ENCODE results near the gene SOX9. TPM values are rescaled to one million over a fixed set of nuclear protein-coding genes. Genes with fewer than 3 reads are reported as not detected.
A peak's percentile ranks its signal among the peaks of the same experiment; 100 is the strongest.

The SOX9 gene
- total RNA-seq, 3 donors from 2014 or later: 17.2 to 46.0 (median 39.8) TPM

- Histone ChIP-seq H3K36me3 (ENCODE audit: low read depth) (no peaks in the 10 kb centered on the region), H3K9me3 (no peaks in the 10 kb centered on the region), H3K4me3 (no peak overlapping the region), H3K4me1 (ENCODE audit: low read depth) (peaks cover 5% of the 10 kb centered on the region)
- DNase-seq (peak in 2 of 3 donors; percentile 35 to 44), ATAC-seq (no peak)
- TF ChIP-seq CTCF (IDR thresholded peaks at IDR 0.05): no peak
- intact Hi-C loops (cut with DNase I, micrococcal nuclease): loop anchor here in 1 of 2 donors (10.0 kb wide), 1 partner anchor 642 kb away; no protein-coding TSS in a partner anchor
These were observed 3.9 kb upstream of the SOX9 start for GRCh38 chr17:72116661-72117521.

- no peak for ATAC-seq
- DNase-seq: peak in 2 of 3 donors; percentile 44 to 60
- Histone ChIP-seq H3K4me1 (ENCODE audit: low read depth) (peaks cover 5% of the 10 kb centered on the region), H3K36me3 (ENCODE audit: low read depth) (no peaks in the 10 kb centered on the region), H3K9me3 (no peaks in the 10 kb centered on the region), H3K4me3 (no peak overlapping the region)
- TF ChIP-seq CTCF (IDR thresholded peaks at IDR 0.05): no peak
- intact Hi-C loops (cut with DNase I, micrococcal nuclease): loop anchor here in 1 of 2 donors (10.0 kb wide), 1 partner anchor 643 kb away; no protein-coding TSS in a partner anchor
These were observed 3.1 kb upstream of the SOX9 start for GRCh38 chr17:72117535-72118334.

- peak in 2 of 3 donors; percentile 72 to 77 for DNase-seq
- H3K9me3 ChIP-seq: no peaks in the 10 kb centered on the region
- TF ChIP-seq CTCF (IDR thresholded peaks at IDR 0.05): peak; percentile 72
- no peak overlapping the region for H3K4me3 ChIP-seq
- H3K4me1 ChIP-seq (ENCODE audit: low read depth): peaks cover 5% of the 10 kb centered on the region
- intact Hi-C loops (cut with DNase I, micrococcal nuclease): loop anchor here in 1 of 2 donors (10.0 kb wide), 1 partner anchor 644 kb away; no protein-coding TSS in a partner anchor
- no peaks in the 10 kb centered on the region for H3K36me3 ChIP-seq (ENCODE audit: low read depth)
- peak; percentile 43 for ATAC-seq
These were observed 2.3 kb upstream of the SOX9 start for GRCh38 chr17:72118335-72119076.

GRCh38 chr17:72119077-72119872 is 1.5 kb upstream of the SOX9 start:
- ATAC-seq: no peak
- no peaks in the 10 kb centered on the region for H3K36me3 ChIP-seq (ENCODE audit: low read depth)
- TF ChIP-seq CTCF (IDR thresholded peaks at IDR 0.05): no peak
- no peak for DNase-seq
- intact Hi-C loops (cut with DNase I, micrococcal nuclease): loop anchor here in 1 of 2 donors (10.0 kb wide), 1 partner anchor 644 kb away; no protein-coding TSS in a partner anchor
- no peak overlapping the region for H3K4me3 ChIP-seq
- peaks cover 6% of the 10 kb centered on the region for H3K4me1 ChIP-seq (ENCODE audit: low read depth)
- H3K9me3 ChIP-seq: no peaks in the 10 kb centered on the region
